Measurements from ENCODE around the gene NFATC3. TPM values are rescaled to one million over a fixed set of nuclear protein-coding genes. Genes with fewer than 3 reads are reported as not detected.

Gene NFATC3
- total RNA-seq, 1 donor from 2014 or later: 33.1 TPM

DNA sequence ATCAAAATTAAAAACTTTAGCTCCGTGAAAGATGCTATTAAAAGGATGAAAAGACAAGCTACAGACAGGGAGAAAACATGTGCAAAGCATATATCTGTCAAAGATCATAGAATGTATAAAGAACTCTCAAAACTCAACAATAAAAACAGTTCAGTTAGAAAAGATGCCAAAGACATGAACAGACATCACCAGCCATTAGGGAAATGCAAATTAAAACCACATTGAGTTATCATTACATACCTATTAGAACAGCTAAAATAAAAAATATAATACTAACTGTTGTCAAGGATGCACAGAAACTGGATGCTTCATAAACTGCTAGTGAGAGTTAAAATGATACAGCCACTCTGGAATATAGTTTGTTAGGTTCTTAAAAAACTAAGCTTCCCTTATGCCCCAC, 58.8 kb downstream of the NFATC3 start:
- Mint-ChIP-seq H3K36me3 (ENCODE audit: unreplicated experiment) (no peaks in the 10 kb centered on the region), H3K27ac (ENCODE audit: unreplicated experiment) (no peak overlapping the region)

DNA sequence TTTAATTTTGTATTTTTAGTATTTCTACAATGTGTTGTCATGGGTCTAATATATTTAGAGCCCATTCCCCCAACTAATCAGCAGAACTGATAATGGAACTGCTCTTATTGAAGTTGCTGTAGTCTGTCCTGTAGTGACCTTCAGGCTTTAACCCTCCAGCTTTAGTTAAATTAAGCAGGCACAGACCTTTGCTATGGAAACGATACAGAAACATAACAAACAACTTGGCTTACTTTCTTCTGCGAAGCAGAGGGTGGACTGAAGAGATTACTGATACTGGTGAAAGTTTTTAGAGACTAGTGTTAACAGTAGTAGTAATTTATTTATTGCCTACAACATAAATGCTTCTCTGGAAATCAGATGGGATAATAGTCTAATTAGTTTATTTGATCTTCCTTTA, 61.4 kb downstream of the NFATC3 start:
- TF ChIP-seq, protein P1, sequence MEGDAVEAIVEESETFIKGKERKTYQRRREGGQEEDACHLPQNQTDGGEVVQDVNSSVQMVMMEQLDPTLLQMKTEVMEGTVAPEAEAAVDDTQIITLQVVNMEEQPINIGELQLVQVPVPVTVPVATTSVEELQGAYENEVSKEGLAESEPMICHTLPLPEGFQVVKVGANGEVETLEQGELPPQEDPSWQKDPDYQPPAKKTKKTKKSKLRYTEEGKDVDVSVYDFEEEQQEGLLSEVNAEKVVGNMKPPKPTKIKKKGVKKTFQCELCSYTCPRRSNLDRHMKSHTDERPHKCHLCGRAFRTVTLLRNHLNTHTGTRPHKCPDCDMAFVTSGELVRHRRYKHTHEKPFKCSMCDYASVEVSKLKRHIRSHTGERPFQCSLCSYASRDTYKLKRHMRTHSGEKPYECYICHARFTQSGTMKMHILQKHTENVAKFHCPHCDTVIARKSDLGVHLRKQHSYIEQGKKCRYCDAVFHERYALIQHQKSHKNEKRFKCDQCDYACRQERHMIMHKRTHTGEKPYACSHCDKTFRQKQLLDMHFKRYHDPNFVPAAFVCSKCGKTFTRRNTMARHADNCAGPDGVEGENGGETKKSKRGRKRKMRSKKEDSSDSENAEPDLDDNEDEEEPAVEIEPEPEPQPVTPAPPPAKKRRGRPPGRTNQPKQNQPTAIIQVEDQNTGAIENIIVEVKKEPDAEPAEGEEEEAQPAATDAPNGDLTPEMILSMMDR (IDR thresholded peaks at IDR 0.05; ENCODE audit: partially characterized antibody, unreplicated experiment): no peak
- Mint-ChIP-seq H3K9me3 (ENCODE audit: unreplicated experiment) (peaks cover 3% of the 10 kb centered on the region), H3K4me3 (ENCODE audit: unreplicated experiment) (no peak overlapping the region), H3K36me3 (ENCODE audit: unreplicated experiment) (no peaks in the 10 kb centered on the region), H3K27me3 (ENCODE audit: unreplicated experiment) (no peaks in the 10 kb centered on the region), H3K27ac (ENCODE audit: unreplicated experiment) (no peak overlapping the region), H3K4me1 (ENCODE audit: low read depth, unreplicated experiment) (no peaks in the 10 kb centered on the region)
- DNase-seq: no peak

More for the DNA sequence above, 58.8 kb downstream of the NFATC3 start:
- H3K9me3 Mint-ChIP-seq (ENCODE audit: unreplicated experiment): peaks cover 3% of the 10 kb centered on the region
- no peaks in the 10 kb centered on the region for H3K27me3 Mint-ChIP-seq (ENCODE audit: unreplicated experiment)
- TF ChIP-seq, protein P1 (IDR thresholded peaks at IDR 0.05; ENCODE audit: partially characterized antibody, unreplicated experiment): no peak
- no peak overlapping the region for H3K4me3 Mint-ChIP-seq (ENCODE audit: unreplicated experiment)
- no peak for DNase-seq
- no peaks in the 10 kb centered on the region for H3K4me1 Mint-ChIP-seq (ENCODE audit: low read depth, unreplicated experiment)

DNA sequence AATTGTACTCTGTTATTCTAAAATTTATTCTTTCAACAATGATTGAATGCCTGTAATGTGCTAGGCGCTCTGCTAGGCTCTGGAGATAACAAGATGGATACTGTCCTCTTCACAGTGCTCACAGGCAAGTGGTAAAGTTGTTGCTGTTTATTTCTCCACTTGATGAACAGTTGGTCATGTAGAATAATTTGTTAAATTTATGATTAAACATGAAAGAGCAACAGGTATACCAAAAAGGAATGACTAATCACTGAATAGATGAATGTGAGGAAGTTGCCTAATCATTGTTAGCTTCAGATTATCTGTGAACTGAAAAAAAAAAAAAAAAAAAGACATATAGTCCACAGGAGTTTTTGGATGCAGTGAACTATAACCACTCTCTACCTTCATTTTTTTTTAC, 62.3 kb downstream of the NFATC3 start:
- TF ChIP-seq, protein P1 (IDR thresholded peaks at IDR 0.05; ENCODE audit: partially characterized antibody, unreplicated experiment): no peak
- H3K27ac Mint-ChIP-seq (ENCODE audit: unreplicated experiment): no peak overlapping the region
- peaks cover 3% of the 10 kb centered on the region for H3K9me3 Mint-ChIP-seq (ENCODE audit: unreplicated experiment)
- H3K4me1 Mint-ChIP-seq (ENCODE audit: low read depth, unreplicated experiment): no peaks in the 10 kb centered on the region
- DNase-seq: no peak
- H3K27me3 Mint-ChIP-seq (ENCODE audit: unreplicated experiment): no peaks in the 10 kb centered on the region
- H3K36me3 Mint-ChIP-seq (ENCODE audit: unreplicated experiment): no peaks in the 10 kb centered on the region
- no peak overlapping the region for H3K4me3 Mint-ChIP-seq (ENCODE audit: unreplicated experiment)

DNA sequence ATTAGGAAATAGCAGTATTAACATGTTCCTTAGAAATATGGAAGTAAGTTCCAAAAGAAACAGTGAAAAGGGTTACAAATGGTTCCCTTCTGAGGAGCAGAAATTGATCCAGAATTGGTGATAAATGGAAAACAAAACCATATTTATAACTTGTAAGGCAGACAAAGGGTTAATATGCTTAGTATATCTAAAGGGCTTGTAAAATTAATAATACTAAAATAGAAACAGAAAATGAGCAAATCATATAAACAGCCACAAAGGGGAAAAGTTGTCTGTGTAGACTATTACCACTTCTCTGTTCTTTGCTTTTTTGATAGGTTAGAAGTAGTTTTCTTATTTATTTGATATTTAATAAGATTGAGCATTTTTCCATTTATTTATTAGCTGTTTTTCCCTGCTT, 64.4 kb downstream of the NFATC3 start:
- Mint-ChIP-seq H3K4me3 (ENCODE audit: unreplicated experiment) (no peak overlapping the region), H3K27me3 (ENCODE audit: unreplicated experiment) (no peaks in the 10 kb centered on the region), H3K36me3 (ENCODE audit: unreplicated experiment) (no peaks in the 10 kb centered on the region), H3K27ac (ENCODE audit: unreplicated experiment) (no peak overlapping the region), H3K4me1 (ENCODE audit: low read depth, unreplicated experiment) (no peaks in the 10 kb centered on the region), H3K9me3 (ENCODE audit: unreplicated experiment) (peaks cover 3% of the 10 kb centered on the region)
- TF ChIP-seq, protein P1 (IDR thresholded peaks at IDR 0.05; ENCODE audit: partially characterized antibody, unreplicated experiment): no peak
- no peak for DNase-seq

DNA sequence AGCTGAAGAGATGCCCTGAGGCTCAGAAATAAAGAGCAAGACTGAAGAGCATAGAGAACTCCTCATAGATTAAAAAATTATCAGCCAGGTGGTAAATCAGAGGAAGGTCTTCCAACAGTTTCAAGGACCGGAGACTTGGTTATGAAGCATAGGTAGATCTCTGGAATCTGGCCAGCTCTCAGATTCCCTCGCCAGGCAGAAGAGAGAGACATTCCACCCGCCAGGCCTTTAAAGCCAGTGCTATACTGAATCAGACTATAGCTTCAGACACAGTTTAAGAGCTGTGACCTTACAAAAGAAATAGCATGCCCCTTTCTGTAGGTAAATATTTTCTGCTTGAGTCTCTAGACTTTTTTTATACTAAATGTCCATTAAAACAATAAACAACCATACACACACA, 70.3 kb downstream of the NFATC3 start:
- DNase-seq: no peak
- Mint-ChIP-seq H3K27ac (ENCODE audit: unreplicated experiment) (no peak overlapping the region), H3K4me3 (ENCODE audit: unreplicated experiment) (no peak overlapping the region), H3K4me1 (ENCODE audit: low read depth, unreplicated experiment) (peaks cover 1% of the 10 kb centered on the region), H3K9me3 (ENCODE audit: unreplicated experiment) (no peaks in the 10 kb centered on the region), H3K36me3 (ENCODE audit: unreplicated experiment) (no peaks in the 10 kb centered on the region), H3K27me3 (ENCODE audit: unreplicated experiment) (no peaks in the 10 kb centered on the region)
- TF ChIP-seq, protein P1 (IDR thresholded peaks at IDR 0.05; ENCODE audit: partially characterized antibody, unreplicated experiment): no peak
